Eye (tissue), 1 donor: ENCODE measurements around the gene RPL35.

Experiments used
- DNase-seq: peaks from one replicate; pipeline ENCODE4 v3.0.0-alpha.2; 2015

Gene RPL35

DNA sequence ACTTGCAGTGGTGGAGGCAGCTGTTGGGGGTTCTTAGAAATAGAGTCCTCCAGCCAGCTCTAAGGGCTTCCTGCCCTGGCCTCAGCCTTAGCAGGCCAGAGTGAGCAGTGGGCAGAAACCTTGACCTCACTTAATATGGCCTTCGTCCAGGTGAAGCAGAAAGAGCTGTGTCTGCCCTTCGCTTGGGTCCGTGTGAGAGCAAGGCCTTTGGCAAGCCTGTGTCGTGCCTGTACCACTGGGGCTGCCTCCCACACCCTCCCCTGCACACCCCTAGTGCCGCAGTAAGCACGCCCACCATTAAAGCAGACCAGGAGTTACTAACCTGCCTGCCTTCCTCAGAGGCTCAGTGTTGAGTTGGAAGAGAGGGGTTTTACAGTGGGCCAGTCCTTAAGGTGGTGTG is 13.7 kb upstream of the RPL35 start:
- no peak for DNase-seq

DNA sequence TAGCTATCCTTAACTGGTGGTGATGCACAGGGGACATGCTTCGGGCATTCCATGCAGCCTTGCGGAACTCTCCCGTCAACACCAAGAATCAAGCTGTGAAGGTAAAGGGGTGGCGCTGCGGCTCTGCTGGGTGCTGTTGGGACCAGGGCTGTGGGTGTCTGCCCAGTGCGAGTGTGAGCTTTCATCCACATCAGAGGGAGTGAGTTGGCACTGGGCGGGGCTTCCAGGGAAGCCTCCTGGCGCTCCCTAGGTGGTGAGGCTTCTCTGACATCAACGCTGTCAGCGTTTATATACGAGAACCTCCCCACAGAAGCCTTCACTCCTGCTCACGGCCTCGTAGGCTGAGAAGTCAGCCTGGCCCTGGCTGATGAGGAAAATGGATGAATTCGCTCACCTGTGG is 11.9 kb upstream of the RPL35 start:
- no peak for DNase-seq

DNA sequence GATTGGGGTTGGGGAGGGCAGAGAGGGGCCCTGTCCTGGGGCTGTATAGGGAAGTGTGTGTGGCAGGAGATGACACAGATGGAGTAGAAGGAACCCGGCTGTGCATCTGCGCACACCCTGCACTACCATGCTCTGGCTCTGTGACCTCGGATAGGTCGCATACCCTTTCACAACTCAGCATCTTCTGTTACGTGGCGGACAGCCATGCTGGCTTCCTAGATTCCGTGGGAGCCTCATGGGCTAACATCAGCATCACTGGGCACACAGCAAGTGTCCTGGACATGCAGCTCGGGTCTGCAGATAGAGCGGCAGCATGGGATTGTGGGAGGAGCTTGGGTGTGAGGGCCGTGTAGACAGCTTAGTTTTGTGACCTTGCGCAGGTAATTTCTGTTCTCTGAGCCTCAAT is 9.4 kb upstream of the RPL35 start:
- DNase-seq: no peak

DNA sequence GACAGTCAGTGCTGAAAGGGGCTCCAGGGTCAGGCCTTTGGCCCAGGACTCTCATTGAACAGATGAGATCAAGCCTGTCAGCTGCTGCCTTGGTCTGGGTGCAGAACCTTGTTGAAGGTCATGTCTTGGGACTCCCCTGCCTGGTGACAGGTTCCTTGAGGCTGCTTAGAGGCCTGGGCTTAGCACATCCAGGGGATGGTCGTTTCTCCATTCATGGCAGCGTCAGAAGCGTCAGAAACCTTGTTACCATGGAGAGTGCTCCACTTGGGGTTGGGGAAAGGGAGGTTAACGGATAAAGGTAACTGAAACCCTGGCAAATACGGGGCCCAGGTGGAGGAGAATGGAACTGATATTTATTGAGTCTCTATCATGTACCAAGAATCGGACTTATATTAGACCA is 9.0 kb upstream of the RPL35 start:
- DNase-seq: no peak

- DNase-seq: no peak
Observed at GRCh38 chr9:124869986-124870560, 8.3 kb upstream of the RPL35 start.

- DNase-seq: no peak
Observed at GRCh38 chr9:124869466-124869985, 7.8 kb upstream of the RPL35 start.

DNA sequence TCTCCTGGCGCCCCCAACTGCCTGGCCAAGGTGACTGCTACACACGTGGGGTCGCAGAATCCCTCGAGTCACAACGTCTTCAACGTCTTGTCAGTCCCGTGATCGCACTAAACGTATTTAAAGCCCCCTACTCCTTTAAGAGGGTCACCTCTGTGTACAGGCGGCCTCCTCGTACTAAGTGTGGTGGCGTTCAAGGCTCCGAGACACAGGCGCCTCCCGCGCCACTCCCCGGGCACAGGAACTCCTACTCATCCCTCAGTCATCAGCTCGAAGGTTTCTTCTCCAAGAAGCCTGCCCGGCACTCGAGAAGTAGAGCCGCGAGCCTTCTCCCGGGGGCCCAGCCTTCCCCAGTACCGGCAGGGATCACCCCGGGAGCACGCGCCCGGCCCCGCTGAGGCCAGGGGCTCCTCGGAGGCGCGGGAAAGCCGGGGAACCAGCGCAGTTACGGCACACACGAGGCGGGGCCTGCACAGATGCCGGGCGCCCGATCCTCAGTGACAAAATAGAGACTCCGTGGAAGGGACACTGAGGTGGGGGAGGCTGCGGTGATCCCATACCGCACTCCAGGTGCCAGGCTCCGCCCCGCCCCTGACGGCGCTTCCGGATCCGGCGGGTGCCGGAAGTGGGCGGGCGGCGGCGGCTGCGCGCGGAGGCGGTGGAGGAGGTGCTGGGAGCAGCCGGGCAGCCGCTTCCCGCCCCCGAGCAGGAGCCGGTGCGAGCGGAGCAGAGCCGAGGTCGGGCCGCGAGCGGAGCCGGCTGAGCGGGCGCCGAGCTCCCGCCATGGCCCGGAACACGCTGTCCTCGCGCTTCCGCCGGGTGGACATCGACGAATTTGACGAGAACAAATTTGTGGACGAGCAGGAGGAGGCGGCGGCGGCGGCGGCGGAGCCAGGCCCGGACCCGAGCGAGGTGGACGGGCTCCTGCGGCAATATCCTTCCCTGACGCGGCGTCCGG is 7.0 kb upstream of the RPL35 start:
- peak; percentile 93 for DNase-seq

GRCh38 chr9:124863371-124863871 is 1.7 kb upstream of the RPL35 start:
- DNase-seq: no peak

- DNase-seq: no peak
Observed at GRCh38 chr9:124860582-124861341, 995 bp downstream of the RPL35 start.

DNA sequence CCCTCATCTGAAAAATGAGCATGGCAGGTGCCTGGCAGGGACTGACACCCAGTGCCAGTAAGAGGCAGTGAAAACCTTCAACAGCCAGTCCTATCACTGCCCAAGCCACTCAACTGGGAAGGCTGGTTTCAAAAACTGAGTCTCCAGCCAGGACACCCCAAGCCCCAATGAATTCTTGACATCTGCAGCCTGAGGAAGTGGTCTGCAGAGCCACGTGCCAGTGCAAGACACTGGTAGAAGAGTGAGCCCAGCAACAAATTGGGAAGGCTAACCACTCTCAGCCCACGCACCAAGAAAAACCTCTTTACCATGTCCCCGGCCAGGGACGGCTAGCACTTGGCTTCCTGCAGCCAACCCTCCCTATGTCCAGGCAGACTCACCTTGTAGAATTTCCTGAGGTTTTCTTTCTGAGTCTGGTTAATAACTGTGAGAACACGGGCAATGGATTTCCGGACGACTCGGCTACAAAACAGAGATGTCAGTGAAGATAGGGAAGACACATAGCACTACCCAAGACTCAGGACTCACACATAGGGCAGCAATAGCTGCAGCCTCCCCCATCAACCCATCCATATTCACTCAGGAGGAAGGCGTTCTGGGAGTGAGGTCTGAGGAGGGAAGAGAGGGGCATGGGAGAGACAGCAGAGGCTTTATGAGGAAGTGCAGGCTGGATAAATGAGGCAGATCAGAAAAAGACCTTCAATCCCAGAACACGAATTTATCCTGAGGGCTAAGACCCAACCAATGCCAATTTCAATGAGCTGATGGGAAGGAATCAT is 1.8 kb downstream of the RPL35 start:
- DNase-seq: no peak

GRCh38 chr9:124858330-124859046 is 3.3 kb downstream of the RPL35 start:
- DNase-seq: no peak

GRCh38 chr9:124857533-124858162 is 4.1 kb downstream of the RPL35 start:
- no peak for DNase-seq

DNA sequence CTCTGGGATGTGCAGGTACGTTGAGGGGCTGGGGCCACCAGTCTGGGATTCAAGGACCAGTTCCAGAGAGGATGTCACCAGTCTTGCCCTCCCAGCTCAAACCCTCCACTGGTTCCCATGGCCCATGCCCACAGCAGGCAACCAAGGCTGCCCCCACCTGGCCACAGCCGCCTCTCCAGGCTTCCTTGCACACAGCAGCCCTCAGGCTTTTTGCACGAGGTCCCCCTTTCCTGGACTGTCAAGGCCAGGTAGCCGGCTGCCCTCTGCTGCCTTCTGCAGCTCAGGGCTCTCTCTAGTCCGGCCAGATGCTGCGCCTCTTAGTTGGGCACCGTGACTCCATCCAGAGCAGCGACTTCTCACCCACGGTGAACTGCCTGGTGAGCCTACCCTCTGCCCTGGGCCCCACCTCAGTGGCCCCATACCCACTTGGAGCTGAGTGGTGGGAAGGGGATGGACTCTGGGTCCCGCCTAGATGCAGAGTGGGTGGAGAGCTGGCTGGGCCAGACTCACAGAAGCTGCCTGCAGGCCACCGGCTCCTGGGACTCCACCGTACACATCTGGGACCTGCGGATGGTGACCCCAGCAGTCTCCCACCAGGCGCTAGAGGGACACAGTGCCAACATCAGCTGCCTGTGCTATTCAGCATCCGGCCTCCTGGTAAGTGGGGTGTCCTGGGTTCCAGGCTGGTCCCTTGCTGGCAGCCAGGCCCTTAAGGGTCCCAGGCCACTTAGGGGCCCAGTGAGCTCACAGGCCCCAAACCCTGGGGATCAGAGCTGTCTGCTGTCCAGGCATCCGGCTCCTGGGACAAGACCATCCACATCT is 5.6 kb downstream of the RPL35 start:
- DNase-seq: no peak

DNA sequence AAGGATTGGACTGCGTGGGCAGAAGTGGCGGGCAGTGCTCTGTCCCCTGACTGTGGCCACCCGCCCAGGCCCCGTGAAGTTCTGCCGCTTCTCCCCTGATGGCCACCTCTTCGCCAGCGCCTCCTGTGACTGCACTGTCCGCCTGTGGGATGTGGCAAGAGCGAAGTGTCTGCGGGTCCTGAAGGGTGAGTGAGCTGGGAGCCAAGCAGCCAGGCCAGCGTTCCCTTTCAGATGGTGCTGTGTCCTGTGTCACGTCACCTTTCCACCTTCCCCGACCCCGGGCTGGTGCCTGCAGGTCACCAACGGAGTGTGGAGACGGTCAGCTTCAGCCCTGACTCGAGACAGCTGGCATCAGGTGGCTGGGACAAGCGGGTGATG is 6.2 kb downstream of the RPL35 start:
- DNase-seq: no peak

GRCh38 chr9:124854822-124855221 is 6.9 kb downstream of the RPL35 start:
- no peak for DNase-seq

- DNase-seq: no peak
Observed at GRCh38 chr9:124854161-124854560, 7.6 kb downstream of the RPL35 start.

DNA sequence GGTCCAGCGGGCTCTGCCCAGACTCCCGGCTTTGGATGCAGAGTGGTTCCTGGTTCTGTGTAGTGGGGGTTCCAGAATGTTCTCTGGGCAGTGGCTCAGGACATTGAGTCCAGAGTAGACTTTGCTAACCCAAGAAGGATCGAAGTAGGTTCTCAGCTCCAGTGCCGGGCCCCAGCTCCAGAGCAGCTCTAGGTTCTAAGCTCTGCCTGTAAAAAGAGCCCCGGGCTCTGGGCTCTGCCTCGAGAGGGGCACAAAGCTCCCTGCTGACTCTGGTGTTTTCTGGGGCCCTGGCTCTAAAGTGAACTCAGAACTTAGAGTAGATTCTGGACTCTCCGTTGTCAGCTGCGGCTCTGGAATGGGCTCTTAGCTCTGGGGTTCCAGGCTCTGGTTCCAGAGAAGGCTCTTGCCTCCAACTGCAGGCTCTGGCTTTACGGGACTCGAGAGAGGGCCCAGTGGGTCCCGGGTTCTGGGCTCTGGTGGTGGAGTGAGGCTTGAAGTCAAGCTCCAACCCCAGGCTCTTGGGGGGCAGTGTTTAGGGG is 8.1 kb downstream of the RPL35 start:
- no peak for DNase-seq

GRCh38 chr9:124852829-124853531 is 8.8 kb downstream of the RPL35 start, which contains the start of gene WDR38:
TSS of gene WDR38 (plus strand) at chr9:124853460. CDS start at chr9:124853532, 72 bp downstream.
- DNase-seq: peak; percentile 91

- no peak for DNase-seq
Observed at GRCh38 chr9:124852121-124852828, 9.5 kb downstream of the RPL35 start.
